Measurements from ENCODE around the gene RHBDD1.

- TF ChIP-seq, protein P1, sequence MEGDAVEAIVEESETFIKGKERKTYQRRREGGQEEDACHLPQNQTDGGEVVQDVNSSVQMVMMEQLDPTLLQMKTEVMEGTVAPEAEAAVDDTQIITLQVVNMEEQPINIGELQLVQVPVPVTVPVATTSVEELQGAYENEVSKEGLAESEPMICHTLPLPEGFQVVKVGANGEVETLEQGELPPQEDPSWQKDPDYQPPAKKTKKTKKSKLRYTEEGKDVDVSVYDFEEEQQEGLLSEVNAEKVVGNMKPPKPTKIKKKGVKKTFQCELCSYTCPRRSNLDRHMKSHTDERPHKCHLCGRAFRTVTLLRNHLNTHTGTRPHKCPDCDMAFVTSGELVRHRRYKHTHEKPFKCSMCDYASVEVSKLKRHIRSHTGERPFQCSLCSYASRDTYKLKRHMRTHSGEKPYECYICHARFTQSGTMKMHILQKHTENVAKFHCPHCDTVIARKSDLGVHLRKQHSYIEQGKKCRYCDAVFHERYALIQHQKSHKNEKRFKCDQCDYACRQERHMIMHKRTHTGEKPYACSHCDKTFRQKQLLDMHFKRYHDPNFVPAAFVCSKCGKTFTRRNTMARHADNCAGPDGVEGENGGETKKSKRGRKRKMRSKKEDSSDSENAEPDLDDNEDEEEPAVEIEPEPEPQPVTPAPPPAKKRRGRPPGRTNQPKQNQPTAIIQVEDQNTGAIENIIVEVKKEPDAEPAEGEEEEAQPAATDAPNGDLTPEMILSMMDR (IDR thresholded peaks at IDR 0.05; ENCODE audit: poor library complexity, severe bottlenecking): no peak
- no peak for TF ChIP-seq EP300 (conservative IDR thresholded peaks at IDR 0.05; ENCODE audit: poor library complexity, severe bottlenecking)
These were observed 41.6 kb upstream of the RHBDD1 start for GRCh38 chr2:226794196-226794661.
